NCI-H460 (cell line): ENCODE measurements around the gene CHRNA4. TPM values are rescaled to one million over a fixed set of nuclear protein-coding genes. Genes with fewer than 3 reads are reported as not detected.

Source experiments
- DNase-seq: peaks from one replicate; pipeline ENCODE4 v3.0.0-alpha.2; 2016; ENCODE audit warnings: low read depth; ENCODE audit errors: extremely low read depth
- polyA plus RNA-seq: library from polyadenylated mRNA; depleted of rRNA; stranded (reverse); fragments of >200 nt; gene quantifications from 2 replicates; pipeline ENCODE4 v1.2.3, GENCODE V29; 2014; cell fraction: nucleus; rRNA removed
- total RNA-seq: library from RNA; depleted of rRNA; stranded (reverse); fragments of >200 nt; shearing (Covaris generic); gene quantifications from 2 replicates; pipeline ENCODE4 v1.2.3, GENCODE V29; 2014; rRNA removed

CHRNA4 gene
- total RNA-seq = 0.84 TPM in 1 of 2 replicates, not detected in the other
- polyA plus RNA-seq = not detected in 2 replicates

GRCh38 chr20:63360850-63361518 lies at the start of gene CHRNA4:
CHRNA4 (minus strand) TSS chr20:63361349; CDS start chr20:63361165, 184 bp downstream.
- DNase-seq = no peak

GRCh38 chr20:63409834-63410435 lies 48.8 kb upstream of the CHRNA4 start:
- DNase-seq = no peak

DNA sequence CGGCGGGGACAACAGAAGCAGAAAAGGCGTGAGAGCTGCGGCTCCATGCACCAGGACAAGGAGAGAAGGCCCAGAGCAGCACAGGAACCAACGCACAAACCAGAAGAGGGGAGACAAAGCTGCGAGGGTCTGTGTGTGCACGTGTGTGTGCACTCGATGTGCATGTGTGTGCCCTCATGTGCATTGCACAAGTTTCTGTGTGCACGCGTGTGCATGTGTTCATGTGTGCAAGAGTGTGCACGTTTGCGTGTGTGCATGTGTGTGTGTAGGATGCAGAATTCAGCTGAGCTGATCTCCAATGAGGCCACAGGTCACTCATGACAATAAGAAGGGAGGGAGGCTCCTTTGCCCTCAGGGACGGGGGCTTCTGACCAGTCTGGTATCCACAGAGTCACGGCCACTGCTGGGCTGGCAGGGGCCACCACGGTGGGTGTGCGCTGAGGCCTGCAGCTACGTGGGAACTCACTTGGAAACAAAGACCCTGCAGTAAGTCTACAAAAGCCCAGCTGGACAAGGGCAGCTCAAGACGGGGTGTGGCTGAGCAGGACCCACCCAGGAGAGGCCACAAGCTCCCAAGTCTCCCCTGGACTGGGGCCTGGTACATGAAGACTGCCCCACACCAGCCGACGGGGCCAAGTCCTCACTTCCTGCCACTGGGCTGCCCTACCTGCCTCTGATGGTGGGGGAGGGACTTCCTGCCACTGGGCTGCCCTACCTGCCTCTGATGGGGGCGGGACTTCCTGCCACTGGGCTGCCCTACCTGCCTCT lies 48.1 kb upstream of the CHRNA4 start:
- no peak for DNase-seq

DNA sequence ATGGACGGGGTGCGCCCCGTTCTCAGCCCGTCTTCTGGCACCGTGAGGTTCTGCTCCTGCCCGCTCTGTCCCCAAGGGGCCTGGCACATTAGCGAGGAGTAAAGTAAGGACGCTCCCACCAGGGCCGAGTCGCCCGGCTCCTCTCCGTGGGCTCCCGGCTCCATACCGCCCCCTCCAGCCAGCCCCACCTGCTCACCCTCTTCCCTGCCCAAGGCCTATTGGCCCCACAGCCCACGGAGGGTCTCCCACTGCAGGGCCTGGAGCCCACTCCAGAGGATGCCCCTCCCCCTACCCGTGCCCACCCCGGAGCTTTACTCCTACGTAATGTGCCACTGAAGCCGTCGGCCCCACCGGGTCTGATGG lies 47.5 kb upstream of the CHRNA4 start:
- DNase-seq = no peak

- DNase-seq = no peak
Observed at GRCh38 chr20:63407928-63408683, 47.0 kb upstream of the CHRNA4 start.

DNA sequence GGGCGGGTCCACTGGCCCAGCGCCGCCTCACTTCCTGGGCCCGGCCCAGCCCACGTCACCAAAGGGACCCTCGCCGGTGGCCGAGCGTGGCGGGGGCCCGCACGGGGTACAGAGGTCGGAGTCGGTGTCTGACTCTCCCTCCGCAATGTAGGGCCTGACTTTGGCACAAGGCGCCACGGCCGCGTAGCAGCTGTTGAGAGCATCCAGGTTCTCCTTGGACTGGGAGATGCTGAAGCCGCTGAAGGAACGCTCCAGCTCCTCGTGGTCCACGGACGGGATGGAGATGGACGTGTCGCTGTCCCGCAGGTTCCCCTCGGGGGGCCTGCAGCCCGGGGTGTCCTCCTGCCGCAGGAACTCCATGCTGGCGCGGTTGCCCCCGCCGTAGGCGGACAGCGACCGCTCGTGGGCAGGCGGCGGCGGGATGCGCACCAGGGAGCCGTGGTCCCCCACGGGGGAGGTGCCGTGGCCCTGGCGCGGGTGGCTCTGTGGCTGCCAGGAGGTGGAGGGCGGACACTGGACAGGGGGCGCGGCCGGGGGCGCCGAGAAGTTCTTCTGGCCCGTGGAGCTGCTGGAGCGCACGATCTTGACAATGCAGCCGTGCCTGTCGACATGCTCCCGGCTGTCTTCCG lies 45.6 kb upstream of the CHRNA4 start:
- DNase-seq = no peak

GRCh38 chr20:63406011-63406410 lies 44.9 kb upstream of the CHRNA4 start:
- no peak for DNase-seq

GRCh38 chr20:63405102-63405730 lies 44.1 kb upstream of the CHRNA4 start:
- no peak for DNase-seq

GRCh38 chr20:63404129-63405085 lies 43.3 kb upstream of the CHRNA4 start:
- no peak for DNase-seq

DNA sequence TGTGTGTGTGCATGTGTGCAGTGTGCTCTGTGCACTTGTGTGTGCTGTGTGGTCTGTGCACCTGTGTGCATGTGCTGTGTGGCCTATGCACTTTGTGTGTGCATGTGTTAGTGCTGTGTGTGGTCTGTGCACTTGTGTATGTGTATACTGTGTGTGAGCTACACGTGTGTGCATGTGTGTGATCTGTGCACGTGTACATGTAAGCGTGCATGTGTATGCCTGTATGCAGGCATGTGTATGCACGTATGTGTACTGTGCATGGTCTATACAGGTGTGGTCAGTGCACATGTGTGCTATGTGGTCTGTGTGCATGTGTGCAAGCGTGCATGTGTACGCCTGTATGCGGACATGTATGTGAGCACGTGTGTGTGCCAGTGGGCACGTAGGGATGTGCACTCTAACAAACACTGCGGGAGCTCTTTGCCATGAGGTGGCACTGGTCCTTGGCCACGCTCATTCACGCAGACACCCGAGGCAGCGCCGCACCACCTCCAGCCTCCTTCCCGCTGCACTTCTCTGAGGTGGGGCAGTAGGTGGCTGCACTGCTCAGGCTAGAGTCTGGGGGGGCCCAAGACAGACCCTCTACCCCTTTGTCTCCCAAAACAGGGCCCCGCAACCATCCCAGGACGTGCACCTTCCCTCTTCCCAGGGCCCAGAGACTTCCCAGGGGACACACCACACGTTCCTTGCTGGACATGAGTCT lies 42.4 kb upstream of the CHRNA4 start:
- DNase-seq = no peak

DNA sequence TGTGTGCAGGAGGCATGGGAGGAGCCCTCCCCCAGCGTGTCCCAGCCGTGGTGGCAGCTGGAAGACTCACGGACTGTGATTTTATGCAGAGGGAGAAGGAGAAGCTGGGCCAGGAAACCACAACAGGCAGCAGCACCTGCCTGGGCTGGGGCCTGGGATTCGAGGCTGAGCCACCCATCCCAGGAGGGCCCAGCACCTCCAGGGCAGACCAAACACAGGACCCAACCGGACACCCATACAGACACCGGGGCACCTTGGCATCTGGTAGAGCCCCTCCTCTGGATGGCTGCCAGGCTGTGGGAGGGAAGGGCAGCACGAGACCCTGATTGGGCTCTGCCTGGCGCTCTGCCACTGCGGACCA lies 41.7 kb upstream of the CHRNA4 start:
- no peak for DNase-seq

DNA sequence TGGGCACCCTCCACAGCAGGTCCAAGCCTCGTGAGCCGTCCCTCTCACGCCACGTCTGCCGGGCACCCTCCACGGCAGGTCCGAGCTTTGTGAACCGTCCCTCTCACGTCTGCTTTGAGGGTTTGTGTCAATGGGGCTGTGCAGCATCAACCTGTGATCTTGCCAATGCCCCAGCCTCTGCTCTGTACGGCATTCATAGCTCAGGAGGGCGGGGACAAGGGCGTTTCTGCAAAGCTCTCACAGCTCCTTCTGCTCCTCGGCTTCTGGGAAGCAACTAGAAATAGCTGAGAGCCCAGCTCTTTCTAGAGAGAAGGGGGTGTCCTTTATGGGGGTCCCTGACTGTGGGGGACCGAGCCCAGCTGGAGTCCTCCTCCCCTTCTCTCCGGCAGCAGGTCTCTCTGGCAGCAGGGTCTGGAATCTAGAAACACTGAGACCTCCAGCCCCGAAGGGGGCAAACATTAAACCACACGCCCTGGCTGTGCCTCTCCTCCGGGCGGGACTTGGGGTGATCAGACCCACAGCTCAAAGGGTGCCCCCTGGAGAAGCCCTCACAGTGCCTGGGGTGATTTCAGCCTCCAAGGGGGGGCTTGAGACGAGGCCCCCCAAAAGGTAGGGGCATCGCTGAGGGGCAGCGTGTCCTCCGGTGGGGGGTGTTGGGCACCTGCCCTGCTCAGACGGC lies 41.2 kb upstream of the CHRNA4 start:
- no peak for DNase-seq

DNA sequence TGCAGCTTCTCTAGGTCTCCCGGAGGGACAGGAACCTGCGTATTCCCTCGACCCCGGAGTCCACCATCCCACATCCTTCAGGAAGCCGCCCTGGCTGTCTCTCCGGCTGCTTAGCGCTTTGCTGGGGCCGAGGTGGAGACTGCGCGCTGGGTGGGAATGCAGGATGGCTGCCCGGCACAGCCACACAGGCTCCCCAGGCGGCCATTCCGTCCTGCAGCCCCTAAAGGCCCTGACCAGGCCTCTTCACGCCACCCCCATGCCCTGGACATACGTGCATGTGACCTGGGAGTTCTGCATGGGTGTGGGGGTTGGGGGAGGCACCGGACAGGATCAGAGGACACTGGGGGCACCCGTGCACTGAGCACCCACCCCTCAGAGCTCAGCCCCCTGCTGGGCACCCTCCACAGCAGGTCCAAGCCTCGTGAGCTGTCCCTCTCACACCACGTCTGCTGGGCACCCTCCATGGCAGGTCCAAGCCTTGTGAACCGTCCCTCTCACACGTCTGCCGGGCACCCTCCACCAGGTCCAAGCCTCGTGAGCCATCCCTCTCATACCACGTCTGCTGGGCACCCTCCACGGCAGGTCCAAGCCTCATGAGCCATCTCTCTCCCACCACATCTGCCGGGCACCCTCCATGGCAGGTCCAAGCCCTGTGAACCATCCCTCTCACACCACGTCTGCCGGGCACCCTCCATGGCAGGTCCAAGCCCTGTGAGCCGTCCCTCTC lies 40.4 kb upstream of the CHRNA4 start:
- DNase-seq = no peak

DNA sequence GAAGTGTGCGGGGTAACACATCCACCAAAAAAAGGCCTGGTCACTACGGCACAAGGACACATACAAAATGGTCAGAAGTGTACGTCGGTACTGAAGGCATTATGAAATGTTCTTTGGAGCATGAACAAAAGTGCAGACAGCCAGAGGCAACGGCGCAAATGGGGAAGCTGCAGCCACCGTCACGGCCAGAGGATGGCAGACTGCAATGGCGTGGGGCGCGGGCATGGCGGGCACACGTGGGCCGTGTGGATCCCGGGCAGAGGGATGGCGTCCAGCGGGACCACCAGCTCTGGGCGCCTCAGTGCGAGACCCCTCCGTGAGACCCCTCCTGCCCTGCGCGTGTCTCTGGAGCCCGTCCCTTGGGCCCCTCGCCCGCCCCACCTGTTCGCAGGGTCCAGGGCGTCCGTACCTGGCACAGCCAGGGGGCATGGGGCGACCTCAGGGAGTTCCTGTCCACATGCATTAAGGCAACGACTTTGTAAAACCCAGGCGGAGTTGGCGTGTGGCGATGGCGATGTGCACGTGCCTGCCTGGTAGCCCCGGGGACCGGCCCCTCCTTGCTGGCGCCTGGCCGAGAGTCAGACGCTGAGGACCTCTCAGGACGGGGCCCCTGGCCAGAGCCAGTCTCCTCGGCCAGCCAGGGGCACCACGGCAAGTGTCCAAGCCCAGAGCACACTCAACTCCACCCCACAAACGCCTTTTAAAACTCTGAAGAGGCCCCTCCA lies 39.5 kb upstream of the CHRNA4 start:
- DNase-seq = no peak

DNA sequence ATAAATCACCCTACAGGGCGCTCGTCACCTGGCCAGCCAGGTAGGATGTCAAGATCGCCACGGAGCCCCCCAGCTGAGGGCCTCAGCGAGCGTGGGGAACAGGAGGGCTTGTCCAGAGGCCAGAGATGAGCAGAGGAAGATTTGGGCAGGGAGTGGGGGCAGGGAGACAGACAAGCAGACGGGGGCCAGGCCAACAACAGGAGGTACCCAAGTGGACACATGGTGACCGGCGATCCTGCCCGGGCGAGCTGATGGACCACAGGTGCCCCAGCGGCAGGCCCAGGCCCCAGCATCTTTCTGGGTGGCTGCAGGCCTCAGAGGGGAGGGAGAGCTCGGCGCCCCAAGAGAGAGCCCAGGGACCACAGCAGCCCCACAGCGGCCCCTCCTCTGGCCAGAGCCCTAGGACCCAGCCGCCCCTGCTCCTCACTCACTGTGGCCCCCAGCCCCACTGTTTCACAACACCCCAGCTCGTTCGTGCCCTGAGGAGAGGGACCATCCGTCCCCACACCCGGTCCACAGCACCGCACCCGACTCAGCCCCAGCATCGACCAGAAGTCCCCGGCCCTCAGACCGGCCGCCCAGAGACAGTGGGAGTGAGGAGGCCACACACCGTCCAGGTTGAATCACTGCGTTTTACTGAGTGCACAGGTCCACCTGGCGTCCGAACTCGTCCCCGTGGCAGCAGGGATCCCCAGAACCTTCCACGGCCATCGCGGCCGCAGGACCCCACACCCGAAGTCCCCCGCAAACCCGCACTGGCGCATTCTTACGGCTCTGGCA lies 38.6 kb upstream of the CHRNA4 start:
- no peak for DNase-seq
